Epithelial cell of proximal tubule (primary cell): ENCODE data around the gene MOBP. TPM values are rescaled to one million over a fixed set of nuclear protein-coding genes. Genes with fewer than 3 reads are reported as not detected.
"Not testable (repeated sequence)": the region's sequence is repeated elsewhere in the genome, so short reads cannot be mapped to it uniquely, and the experiment has no call there.

ENCODE experiments used
- DNase-seq: peaks from one replicate; pipeline ENCODE4 v3.0.0-alpha.2; 2011; ENCODE audit warnings: low read depth
- H3K4me3 ChIP-seq: 2 replicates; pipeline ENCODE4 v1.5.1; 2011; ENCODE audit warnings: low read depth, mild to moderate bottlenecking, low read length
- total RNA-seq: library from RNA; depleted of rRNA; stranded (reverse); fragments of >200 nt; gene quantifications from 2 replicates; pipeline ENCODE4 v1.2.3, GENCODE V29; 2015
- TF ChIP-seq, protein P1 (sequence below): conservative IDR thresholded peaks from 2 replicates; pipeline ENCODE4 v1.5.1; 2012; ENCODE audit warnings: low read depth, mild to moderate bottlenecking, low read length

MOBP gene, protein sequence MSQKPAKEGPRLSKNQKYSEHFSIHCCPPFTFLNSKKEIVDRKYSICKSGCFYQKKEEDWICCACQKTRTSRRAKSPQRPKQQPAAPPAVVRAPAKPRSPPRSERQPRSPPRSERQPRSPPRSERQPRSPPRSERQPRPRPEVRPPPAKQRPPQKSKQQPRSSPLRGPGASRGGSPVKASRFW
- 0.35 TPM in 1 of 2 replicates, not detected in the other for total RNA-seq

DNA sequence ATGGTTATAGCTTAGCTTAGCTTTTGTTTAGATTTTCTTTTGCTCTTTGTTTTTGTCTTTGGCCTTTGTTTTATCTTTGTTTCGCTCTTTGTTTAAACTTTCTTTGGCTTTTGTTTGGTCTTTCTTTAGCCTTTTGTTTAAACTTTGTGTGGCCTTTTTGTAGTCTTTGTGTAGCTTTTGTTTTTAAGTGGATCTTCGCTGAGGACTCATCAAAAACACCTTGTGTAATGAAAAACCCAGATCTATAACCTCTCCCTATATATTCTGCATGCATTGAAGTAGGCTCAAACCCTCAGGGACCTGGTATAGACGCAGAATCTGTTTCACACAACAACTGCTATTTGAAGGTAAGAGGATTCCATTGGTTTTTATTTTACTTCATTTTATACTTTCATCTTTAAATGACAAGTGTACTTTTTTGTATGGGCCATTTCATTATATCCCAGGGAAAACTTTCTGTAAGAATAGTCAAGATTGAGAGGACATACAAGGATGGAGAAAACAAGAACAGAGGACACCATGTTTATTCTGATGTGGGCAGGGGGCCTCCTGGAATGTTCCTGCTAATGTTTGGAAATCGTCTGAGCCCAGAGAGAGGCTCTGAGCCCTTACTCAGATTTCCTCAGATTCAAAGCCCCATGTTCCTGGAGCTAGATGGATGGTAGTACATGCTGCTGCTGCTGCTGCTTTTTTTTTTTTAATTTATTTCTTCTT lies at the start of gene MOBP:
MOBP (plus strand) TSS at position 287 of the 714 bp plus-strand sequence. CDS start 34,390 bp downstream, outside the sequence.
- H3K4me3 ChIP-seq, result no peak within 1 kb of the TSS
- TF ChIP-seq, protein P1, sequence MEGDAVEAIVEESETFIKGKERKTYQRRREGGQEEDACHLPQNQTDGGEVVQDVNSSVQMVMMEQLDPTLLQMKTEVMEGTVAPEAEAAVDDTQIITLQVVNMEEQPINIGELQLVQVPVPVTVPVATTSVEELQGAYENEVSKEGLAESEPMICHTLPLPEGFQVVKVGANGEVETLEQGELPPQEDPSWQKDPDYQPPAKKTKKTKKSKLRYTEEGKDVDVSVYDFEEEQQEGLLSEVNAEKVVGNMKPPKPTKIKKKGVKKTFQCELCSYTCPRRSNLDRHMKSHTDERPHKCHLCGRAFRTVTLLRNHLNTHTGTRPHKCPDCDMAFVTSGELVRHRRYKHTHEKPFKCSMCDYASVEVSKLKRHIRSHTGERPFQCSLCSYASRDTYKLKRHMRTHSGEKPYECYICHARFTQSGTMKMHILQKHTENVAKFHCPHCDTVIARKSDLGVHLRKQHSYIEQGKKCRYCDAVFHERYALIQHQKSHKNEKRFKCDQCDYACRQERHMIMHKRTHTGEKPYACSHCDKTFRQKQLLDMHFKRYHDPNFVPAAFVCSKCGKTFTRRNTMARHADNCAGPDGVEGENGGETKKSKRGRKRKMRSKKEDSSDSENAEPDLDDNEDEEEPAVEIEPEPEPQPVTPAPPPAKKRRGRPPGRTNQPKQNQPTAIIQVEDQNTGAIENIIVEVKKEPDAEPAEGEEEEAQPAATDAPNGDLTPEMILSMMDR, result no peak
- no peak for DNase-seq

DNA sequence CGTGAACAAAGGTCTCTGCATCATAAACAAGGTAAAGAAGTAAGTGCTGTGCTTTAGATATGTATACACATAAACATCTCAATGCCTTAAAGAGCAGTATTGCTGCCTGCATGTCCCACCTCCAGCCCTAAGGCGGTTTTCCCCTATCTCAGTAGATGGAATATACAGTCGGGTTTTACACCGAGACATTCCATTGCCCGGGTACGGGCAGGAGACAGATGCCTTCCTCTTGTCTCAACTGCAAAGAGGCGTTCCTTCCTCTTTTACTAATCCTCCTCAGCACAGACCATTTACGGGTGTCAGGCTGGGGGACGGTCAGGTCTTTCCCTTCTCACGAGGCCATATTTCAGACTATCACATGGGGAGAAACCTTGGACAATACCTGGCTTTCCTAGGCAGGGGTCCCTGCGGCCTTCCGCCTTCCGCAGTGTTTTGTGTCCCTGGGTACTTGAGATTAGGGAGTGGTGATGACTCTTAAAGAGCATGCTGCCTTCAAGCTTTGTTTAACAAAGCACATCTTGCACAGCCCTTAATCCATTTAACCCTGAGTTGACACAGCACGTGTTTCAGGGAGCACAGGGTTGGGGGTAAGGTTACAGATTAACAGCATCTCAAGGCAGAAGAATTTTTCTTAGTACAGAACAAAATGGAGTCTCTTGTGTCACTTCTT lies 48.8 kb upstream of the MOBP start:
- not testable (repeated sequence) for DNase-seq, H3K4me3 ChIP-seq

DNA sequence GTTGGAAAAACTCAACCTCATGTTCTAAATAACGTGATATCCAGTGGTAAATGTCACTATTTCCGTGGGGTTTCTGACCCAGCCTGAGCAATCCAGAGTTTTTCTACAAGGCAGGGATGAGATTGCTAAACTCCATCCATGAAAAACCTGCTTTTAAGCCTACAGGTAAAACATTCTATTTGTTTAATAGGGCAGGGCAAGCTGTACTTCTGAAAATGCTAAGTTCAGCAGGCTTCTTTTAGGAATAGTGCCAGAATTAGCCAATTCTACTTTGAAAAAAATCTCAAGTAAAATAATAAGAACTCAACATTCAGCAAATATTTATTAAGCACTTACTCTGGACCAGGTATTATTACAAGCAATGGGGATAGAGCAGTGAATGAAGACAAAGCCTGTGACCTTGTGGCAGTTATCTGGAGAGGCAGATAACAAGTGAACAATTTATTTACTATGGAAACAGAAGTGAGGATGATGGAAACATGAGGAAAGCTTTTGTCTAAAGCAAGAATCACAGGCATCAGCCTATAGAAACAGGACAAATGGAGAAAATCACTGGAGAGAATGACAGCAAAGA lies 47.7 kb upstream of the MOBP start:
- TF ChIP-seq, protein P1, result no peak
- DNase-seq, result no peak
- no peak overlapping the region for H3K4me3 ChIP-seq

DNA sequence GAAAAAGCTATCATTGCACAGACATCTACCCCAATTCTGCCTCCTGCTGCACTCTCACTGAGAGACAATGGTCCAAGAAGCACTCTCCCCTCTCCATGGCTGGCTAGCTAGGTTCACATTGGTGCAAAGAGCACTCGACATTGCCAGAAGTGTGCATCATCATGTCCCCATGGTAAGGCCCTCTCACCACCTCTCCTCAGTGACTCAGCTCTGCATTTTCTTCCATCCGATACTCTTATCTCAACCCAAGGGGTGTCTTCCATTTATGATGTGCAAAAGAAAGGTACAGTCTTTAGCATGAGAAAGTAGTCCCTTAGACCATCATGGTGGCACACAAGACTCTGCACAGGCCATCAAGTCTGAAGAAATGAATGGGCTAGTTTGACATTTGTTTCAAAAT lies 46.9 kb upstream of the MOBP start:
- no peak overlapping the region for H3K4me3 ChIP-seq
- no peak for DNase-seq
- TF ChIP-seq, protein P1, result no peak

DNA sequence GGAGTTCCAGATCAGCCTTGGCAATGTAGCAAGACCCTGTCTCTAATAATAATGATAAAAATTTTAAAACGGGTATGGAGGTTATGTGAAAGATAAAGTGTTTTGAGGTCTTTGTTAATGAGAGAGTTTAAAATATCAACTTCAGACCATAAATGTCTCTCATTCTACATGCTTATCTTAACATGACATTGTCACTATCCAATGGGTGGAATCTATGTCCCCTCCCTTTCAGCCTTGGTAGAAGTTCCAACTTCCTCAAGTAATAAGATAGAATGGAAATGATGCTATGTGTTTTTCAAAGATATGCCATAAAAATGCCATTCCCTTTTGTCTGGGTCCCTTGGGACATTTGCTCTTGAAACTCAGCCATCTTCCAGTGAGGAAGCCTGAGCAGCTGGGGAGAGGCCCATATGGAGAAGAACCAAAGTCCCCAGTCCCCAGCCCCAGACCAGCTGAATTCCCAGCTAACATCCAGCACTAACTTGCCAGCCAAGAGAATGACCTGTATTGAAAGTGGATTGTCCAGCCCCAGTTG lies 44.0 kb upstream of the MOBP start:
- no peak overlapping the region for H3K4me3 ChIP-seq
- no peak for DNase-seq
- TF ChIP-seq, protein P1, result no peak

DNA sequence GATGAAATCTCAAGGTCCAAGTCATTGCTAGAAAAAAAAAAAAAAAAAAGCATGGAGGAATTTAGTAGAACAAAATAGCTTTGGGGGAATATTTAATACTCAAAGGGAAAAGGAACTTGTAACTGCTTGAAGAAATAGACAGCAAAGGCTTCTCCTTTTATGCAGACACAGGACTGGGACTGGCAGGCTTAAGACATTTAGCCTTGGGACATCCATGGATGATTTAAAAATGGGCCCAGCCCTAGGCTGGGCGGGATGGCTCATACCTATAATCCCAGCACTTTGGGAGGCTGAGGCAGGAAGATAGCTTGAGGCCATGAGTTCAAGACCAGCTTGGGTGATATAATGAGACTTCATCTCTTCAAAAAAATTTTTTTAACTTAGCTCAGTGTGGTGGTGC lies 41.2 kb upstream of the MOBP start:
- no peak overlapping the region for H3K4me3 ChIP-seq
- TF ChIP-seq, protein P1, result no peak
- no peak for DNase-seq

DNA sequence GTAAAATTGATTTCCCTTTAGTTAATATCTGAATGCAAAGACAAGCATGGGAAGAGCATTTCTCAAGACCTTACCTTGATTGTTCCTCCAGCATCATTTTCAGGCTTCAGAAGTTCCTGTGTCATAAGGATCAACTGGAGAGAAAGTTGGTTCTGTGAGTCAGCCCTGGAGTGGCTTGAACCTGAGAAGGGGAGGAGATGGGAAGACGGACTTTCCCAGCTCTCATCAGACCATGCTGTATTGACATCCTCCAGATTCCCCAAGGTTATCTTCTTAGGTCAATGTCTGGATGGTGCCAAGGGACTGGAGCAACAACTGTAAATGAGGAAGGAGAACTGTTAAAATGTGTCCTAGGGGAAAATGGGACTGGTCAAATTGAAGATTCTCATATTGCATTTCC lies 40.0 kb upstream of the MOBP start:
- DNase-seq, result no peak
- H3K4me3 ChIP-seq, result no peak overlapping the region

More for the DNA sequence above, 40.0 kb upstream of the MOBP start:
- TF ChIP-seq, protein P1, result no peak
